Breast epithelium (tissue), 3 donors: ENCODE measurements around the gene SEMA3C.

Experiments used
- CTCF ChIP-seq, 3 donors: fragments of 450-650 bp; IDR thresholded peaks; one replicate each; pipeline ENCODE4 v1.5.1; 2016 to 2017; ENCODE audit warnings: antibody characterized with exemption in 3 of 3, mild to moderate bottlenecking in 3 of 3, moderate library complexity in 3 of 3
- POLR2A ChIP-seq: fragments of 450-650 bp; IDR thresholded peaks from one replicate; pipeline ENCODE4 v1.6.1; 2016; ENCODE audit warnings: antibody characterized with exemption, mild to moderate bottlenecking, moderate library complexity
- POLR2AphosphoS5 ChIP-seq, 3 donors: sonication (generic); formaldehyde crosslinking; IDR thresholded peaks; one replicate each; pipeline ENCODE4 v1.6.1; 2017; ENCODE audit warnings: antibody characterized with exemption in 3 of 3

- no peak for TF ChIP-seq POLR2AphosphoS5 (IDR thresholded peaks at IDR 0.05)
- no peak for TF ChIP-seq POLR2A
- TF ChIP-seq CTCF (IDR thresholded peaks at IDR 0.05), result no peak
These were observed 22.4 kb upstream of the SEMA3C start for GRCh38 chr7:80941208-80941758.
